ENCODE data around the gene TMEM119.

Gene TMEM119

DNA sequence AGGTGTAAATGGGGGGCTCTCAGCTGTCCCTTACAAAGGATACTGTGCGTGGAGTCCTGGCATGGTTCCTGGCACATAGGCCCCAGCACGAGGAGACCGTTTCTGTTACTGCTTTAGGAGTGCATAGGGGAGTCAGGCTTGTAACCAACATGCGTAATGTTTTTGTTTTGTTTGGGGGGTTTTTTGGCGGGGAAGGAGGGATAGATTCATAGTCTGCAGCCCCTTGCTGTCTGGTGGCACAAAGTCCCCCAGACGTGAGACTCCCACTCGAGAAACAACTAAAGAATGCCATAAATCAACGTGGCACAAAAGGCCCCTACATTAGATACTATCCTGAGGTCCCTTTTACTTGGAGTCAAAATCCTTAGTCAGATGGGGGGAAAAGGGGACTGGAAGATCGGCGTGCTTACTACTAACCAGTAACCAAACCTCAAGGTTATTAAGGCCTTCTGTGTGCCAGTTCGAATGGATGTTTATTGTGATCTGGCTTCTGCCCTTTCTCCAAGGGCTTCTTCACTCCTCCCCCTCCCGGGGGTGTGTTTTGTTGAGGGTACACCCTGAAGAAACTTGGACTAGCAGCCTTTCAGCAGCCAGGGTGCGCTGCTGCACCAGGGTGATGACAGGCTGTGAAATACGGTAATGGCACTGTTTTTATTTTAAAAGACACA, 34.6 kb downstream of the TMEM119 start:
- Mint-ChIP-seq H3K9me3 (no peaks in the 10 kb centered on the region), H3K27me3 (ENCODE audit: low read depth, poor library complexity) (peaks cover 3% of the 10 kb centered on the region), H3K36me3 (ENCODE audit: low read depth) (peaks cover 21% of the 10 kb centered on the region), H3K27ac (peak overlapping the region; percentile 89), H3K4me3 (peak overlapping the region; percentile 100), H3K4me1 (peaks cover 29% of the 10 kb centered on the region)
- TF ChIP-seq, protein P1, sequence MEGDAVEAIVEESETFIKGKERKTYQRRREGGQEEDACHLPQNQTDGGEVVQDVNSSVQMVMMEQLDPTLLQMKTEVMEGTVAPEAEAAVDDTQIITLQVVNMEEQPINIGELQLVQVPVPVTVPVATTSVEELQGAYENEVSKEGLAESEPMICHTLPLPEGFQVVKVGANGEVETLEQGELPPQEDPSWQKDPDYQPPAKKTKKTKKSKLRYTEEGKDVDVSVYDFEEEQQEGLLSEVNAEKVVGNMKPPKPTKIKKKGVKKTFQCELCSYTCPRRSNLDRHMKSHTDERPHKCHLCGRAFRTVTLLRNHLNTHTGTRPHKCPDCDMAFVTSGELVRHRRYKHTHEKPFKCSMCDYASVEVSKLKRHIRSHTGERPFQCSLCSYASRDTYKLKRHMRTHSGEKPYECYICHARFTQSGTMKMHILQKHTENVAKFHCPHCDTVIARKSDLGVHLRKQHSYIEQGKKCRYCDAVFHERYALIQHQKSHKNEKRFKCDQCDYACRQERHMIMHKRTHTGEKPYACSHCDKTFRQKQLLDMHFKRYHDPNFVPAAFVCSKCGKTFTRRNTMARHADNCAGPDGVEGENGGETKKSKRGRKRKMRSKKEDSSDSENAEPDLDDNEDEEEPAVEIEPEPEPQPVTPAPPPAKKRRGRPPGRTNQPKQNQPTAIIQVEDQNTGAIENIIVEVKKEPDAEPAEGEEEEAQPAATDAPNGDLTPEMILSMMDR (IDR thresholded peaks at IDR 0.05): peak; percentile 66
- peak; percentile 74 for DNase-seq

DNA sequence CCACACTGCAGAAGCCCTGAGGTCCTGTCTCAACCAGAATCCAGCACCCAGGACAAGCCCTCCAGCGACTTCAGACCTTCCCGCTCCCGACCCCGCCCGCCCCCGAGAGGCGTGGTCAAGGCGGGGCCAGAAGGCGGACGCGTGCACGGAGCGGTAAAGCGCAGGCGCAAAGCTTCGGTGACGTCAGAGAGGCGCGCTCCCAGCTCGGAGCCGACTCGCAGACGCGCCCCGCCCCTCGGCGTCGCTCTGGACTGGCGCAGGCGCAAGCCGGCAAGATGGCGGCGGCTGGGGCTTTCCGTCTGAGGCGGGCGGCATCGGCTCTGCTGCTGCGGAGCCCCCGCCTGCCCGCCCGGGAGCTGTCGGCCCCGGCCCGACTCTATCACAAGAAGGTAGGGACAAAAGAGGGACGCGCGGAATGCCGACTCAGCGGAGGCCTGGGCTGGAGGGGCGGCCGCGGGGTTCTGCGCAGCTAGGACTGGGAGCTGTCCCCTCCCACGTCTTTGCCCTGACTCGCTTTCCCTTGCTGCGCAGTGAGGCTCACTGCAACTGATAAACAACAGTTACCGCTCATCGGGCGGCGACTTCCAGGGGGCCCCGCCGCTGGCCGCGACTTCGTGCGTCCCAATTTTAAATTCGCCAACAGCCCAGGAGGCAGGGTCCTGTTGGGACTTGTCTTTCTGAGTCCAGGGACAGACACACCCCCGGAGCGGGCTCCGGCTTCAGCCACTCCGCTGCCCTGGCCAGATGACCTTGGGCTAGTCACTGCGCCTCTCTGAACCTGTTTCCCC, 35.3 kb downstream of the TMEM119 start, which contains the start of gene ISCU:
Gene ISCU (plus strand): TSS at position 249 of the 788 bp plus-strand sequence. CDS start 27 bp downstream, at position 276.
- DNase-seq: peak; percentile 99
- TF ChIP-seq, protein P1 (IDR thresholded peaks at IDR 0.05): no peak
- H3K27me3 Mint-ChIP-seq (ENCODE audit: low read depth, poor library complexity): peaks cover 3% of the 10 kb centered on the region
- H3K27ac Mint-ChIP-seq: peak within 1 kb of the TSS; percentile 100
- H3K4me3 Mint-ChIP-seq: peak within 1 kb of the TSS; percentile 100
- H3K4me1 Mint-ChIP-seq: peaks cover 34% of the 10 kb centered on the region
- H3K9me3 Mint-ChIP-seq: no peaks in the 10 kb centered on the region
- peaks cover 18% of the 10 kb centered on the region for H3K36me3 Mint-ChIP-seq (ENCODE audit: low read depth)

DNA sequence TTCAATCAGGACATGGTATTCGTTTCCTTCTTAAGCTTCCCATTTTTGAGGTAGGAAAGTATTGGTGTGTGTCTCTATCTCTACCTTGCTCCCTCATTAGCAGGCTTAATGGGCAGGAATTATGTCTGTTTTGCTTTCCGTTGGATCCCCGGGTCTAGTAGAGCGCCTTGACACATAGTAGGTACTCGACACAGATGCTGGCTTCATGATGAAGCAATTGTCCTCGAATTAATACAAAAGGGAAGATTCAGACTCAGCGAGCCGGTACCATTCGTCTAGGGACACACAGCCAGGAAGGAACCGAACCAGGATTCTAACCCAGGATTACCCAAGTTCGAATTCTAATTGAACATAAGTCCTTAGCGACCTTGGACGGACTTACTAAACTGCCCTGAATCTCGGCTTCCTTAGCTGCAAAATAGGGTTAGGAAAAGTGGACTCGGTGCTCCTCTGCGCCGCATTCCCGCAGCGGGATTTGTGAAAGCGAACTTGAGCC, 36.0 kb downstream of the TMEM119 start:
- Mint-ChIP-seq H3K9me3 (no peaks in the 10 kb centered on the region), H3K36me3 (ENCODE audit: low read depth) (peaks cover 16% of the 10 kb centered on the region), H3K4me3 (peak overlapping the region; percentile 100), H3K27me3 (ENCODE audit: low read depth, poor library complexity) (peaks cover under 1% of the 10 kb centered on the region), H3K4me1 (peaks cover 34% of the 10 kb centered on the region), H3K27ac (peak overlapping the region; percentile 100)
- DNase-seq: no peak
- TF ChIP-seq, protein P1 (IDR thresholded peaks at IDR 0.05): no peak

DNA sequence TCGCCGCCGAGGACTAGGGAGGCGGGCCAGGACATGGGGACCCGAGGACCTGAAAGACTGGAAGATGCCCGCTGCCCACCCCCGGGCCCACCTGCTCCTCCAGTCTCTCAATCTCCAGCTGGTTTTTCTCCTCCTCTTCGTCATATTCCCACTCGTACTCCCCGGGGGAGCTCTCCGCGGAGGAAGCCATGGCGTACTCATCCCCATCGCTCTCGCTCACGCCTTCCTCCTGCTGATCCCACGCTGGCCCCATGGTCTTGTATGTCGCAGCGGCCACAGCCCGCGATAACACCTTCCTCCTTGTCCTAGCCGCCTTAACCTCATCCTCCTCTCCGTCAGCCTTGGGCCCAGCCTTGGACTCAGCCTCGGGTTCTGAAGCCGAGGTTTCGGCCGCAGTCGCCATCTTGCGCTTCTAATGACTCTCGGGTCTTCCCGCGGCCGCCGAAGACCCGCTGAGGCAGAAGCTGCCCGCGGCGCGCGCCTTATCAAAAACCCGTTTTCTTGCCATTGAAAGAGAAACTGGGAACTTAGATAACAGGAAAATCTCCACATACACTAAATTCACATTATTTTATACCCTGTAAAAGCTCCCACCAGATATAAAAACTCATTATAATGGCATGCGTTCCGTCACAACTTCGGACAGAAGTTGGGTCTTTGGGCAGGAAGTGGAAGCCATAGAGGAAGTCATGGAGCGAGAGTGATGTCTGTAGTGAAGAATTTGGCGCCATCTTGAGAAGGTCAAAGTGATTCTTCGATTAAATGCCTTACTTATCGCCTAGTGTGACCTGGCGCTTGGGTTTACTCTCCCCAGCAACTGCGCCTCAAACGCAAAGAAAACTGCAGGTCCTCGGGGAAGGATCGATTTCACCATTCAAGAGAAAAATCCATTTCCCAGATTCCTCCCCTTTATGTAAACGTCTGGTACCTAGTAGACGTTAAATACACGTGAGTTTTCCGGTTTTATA, 36.8 kb downstream of the TMEM119 start, which contains the start of gene SART3:
Gene SART3 (minus strand): TSS at position 422 of the 968 bp plus-strand sequence. CDS start 19 bp downstream, at position 403.
- TF ChIP-seq, protein P1 (IDR thresholded peaks at IDR 0.05): no peak
- peak; percentile 78 for DNase-seq
- Mint-ChIP-seq H3K36me3 (ENCODE audit: low read depth) (peaks cover 15% of the 10 kb centered on the region), H3K9me3 (no peaks in the 10 kb centered on the region), H3K4me1 (peaks cover 38% of the 10 kb centered on the region), H3K4me3 (peak within 1 kb of the TSS; percentile 100), H3K27me3 (ENCODE audit: low read depth, poor library complexity) (no peaks in the 10 kb centered on the region), H3K27ac (peak within 1 kb of the TSS; percentile 100)

DNA sequence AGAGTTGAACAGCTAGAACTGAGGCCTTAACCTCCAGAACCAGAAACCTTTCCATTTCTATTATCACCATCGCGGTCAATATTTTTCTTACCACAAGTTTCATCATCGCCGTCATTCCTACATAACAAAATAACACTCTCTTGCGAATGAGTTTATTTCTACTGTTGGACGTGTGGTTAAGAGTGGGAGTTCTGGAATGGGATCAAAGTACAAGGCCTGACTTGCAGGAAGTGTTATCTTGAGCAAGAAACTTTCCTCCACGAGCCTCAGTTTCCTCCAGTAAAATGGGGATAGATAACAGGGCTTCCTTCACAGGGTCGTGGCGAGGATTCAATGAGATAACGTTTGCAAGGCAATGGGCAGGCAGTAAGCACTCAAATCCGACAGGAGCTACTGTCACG, 37.6 kb downstream of the TMEM119 start:
- H3K4me1 Mint-ChIP-seq: peaks cover 38% of the 10 kb centered on the region
- DNase-seq: no peak
- TF ChIP-seq, protein P1 (IDR thresholded peaks at IDR 0.05): no peak
- H3K27me3 Mint-ChIP-seq (ENCODE audit: low read depth, poor library complexity): no peaks in the 10 kb centered on the region
- H3K36me3 Mint-ChIP-seq (ENCODE audit: low read depth): peaks cover 10% of the 10 kb centered on the region
- H3K27ac Mint-ChIP-seq: peak overlapping the region; percentile 100
- H3K9me3 Mint-ChIP-seq: no peaks in the 10 kb centered on the region
- H3K4me3 Mint-ChIP-seq: peak overlapping the region; percentile 100
